GM12872 (cell line): ENCODE results near the gene DDIAS.
A peak's percentile ranks its signal among the peaks of the same experiment; 100 is the strongest.

ENCODE experiments used
- CTCF ChIP-seq: IDR thresholded peaks from 3 replicates; pipeline ENCODE4 v1.5.1; 2011; ENCODE audit warnings: low read depth, mild to moderate bottlenecking, low read length, moderate library complexity; ENCODE audit not compliant: insufficient read depth

DDIAS gene

GRCh38 chr11:82909015-82909640 lies 7.6 kb downstream of the DDIAS start:
- no peak for TF ChIP-seq CTCF

- TF ChIP-seq CTCF: no peak
Measured at GRCh38 chr11:82924522-82925224, 23.1 kb downstream of the DDIAS start.

GRCh38 chr11:82927264-82927880 lies 25.8 kb downstream of the DDIAS start:
- peak; percentile 76 for TF ChIP-seq CTCF

GRCh38 chr11:82929121-82929520 lies 27.6 kb downstream of the DDIAS start:
- TF ChIP-seq CTCF: no peak

GRCh38 chr11:82930229-82930628 lies 28.7 kb downstream of the DDIAS start:
- no peak for TF ChIP-seq CTCF

- no peak for TF ChIP-seq CTCF
Measured at GRCh38 chr11:82930734-82931133, 29.2 kb downstream of the DDIAS start.

GRCh38 chr11:82932564-82932963 lies 31.0 kb downstream of the DDIAS start:
- TF ChIP-seq CTCF: no peak
